Suprapubic skin (tissue), 4 donors: ENCODE measurements around the gene CFAP161. TPM values are rescaled to one million over a fixed set of nuclear protein-coding genes. Genes with fewer than 3 reads are reported as not detected.

Source experiments
- DNase-seq, 2 donors: peaks; one replicate each; pipeline ENCODE4 v3.0.0-alpha.2; 2019; ENCODE audit warnings: low spot score in 2 of 2
- H3K27ac ChIP-seq: fragments of 200-600 bp; sonication (generic); one replicate; pipeline ENCODE4 v1.5.1; 2019
- H3K27me3 ChIP-seq: fragments of 200-600 bp; sonication (generic); one replicate; pipeline ENCODE4 v1.5.1; 2019
- H3K36me3 ChIP-seq: fragments of 200-600 bp; sonication (generic); one replicate; pipeline ENCODE4 v1.5.1; 2019
- H3K4me1 ChIP-seq: fragments of 200-600 bp; sonication (generic); one replicate; pipeline ENCODE4 v1.5.1; 2019
- H3K4me3 ChIP-seq: fragments of 200-600 bp; sonication (generic); one replicate; pipeline ENCODE4 v1.5.1; 2019; ENCODE audit warnings: mild to moderate bottlenecking
- H3K9me3 ChIP-seq: fragments of 200-600 bp; sonication (generic); one replicate; pipeline ENCODE4 v1.5.1; 2019
- EP300 ChIP-seq: sonication (generic); formaldehyde crosslinking; IDR thresholded peaks from one replicate; pipeline ENCODE4 v1.6.1; 2017; ENCODE audit warnings: antibody characterized with exemption
- POLR2A ChIP-seq, 2 donors: fragments of 450-650 bp; IDR thresholded peaks; one replicate each; pipeline ENCODE4 v1.6.1; 2017; ENCODE audit warnings: antibody characterized with exemption in 2 of 2, mild to moderate bottlenecking in 2 of 2, moderate library complexity in 2 of 2
- POLR2AphosphoS5 ChIP-seq, 3 donors: sonication (generic); formaldehyde crosslinking; IDR thresholded peaks; one replicate each; pipeline ENCODE4 v1.6.1; 2017; ENCODE audit warnings: antibody characterized with exemption in 3 of 3
- WGBS: methylation state at CpG from one replicate; pipeline ENCODE4 v1.1.5; 2018; 5-methylcytosine and 5-hydroxymethylcytosine counted together
- total RNA-seq, 4 donors: library from RNA; depleted of rRNA; stranded (reverse); fragments of >200 nt; gene quantifications; one replicate each; pipeline ENCODE4 v1.1.0, GENCODE V29; 2016
- TF ChIP-seq, protein P1 (sequence below), 2 donors: fragments of 200-600 bp in 1 of 2; fragments of 450-650 bp in 1 of 2; sonication (generic) in 1 of 2; IDR thresholded peaks; one replicate each; pipeline ENCODE4 v1.5.1; 2016 to 2019; ENCODE audit warnings: antibody characterized with exemption in 2 of 2, mild to moderate bottlenecking in 1 of 2, moderate library complexity in 1 of 2

Gene CFAP161
- total RNA-seq, 4 donors from 2014 or later, result 2.3 TPM; not detected in 3

DNA sequence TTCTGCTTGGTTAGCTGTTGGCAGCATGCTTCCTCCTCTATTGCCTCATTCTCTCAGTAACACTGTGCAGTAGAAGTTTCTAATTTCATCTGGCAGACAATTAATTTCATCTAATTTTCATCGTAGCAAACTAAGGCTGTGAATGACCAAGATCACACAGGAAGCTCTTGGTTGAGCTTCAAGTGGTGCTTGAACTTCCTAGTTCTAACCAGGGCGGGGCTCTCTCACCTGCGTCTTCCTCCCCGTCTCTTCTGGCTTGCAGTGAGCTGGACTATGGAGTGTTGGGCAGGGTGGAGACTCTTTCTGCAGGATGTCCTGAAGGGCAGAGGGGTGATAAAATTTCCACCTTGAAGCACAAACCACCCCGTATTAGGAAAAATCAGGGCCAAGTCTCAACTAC lies 60.7 kb downstream of the CFAP161 start:
- no peak for TF ChIP-seq POLR2AphosphoS5 (IDR thresholded peaks at IDR 0.05)
- TF ChIP-seq POLR2A (IDR thresholded peaks at IDR 0.05), result no peak
- TF ChIP-seq, protein P1, sequence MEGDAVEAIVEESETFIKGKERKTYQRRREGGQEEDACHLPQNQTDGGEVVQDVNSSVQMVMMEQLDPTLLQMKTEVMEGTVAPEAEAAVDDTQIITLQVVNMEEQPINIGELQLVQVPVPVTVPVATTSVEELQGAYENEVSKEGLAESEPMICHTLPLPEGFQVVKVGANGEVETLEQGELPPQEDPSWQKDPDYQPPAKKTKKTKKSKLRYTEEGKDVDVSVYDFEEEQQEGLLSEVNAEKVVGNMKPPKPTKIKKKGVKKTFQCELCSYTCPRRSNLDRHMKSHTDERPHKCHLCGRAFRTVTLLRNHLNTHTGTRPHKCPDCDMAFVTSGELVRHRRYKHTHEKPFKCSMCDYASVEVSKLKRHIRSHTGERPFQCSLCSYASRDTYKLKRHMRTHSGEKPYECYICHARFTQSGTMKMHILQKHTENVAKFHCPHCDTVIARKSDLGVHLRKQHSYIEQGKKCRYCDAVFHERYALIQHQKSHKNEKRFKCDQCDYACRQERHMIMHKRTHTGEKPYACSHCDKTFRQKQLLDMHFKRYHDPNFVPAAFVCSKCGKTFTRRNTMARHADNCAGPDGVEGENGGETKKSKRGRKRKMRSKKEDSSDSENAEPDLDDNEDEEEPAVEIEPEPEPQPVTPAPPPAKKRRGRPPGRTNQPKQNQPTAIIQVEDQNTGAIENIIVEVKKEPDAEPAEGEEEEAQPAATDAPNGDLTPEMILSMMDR (IDR thresholded peaks at IDR 0.05), result no peak
- TF ChIP-seq EP300, result no peak
- Histone ChIP-seq H3K36me3 (no peaks in the 10 kb centered on the region), H3K27me3 (no peaks in the 10 kb centered on the region), H3K9me3 (no peaks in the 10 kb centered on the region), H3K4me3 (no peak overlapping the region), H3K27ac (no peak overlapping the region), H3K4me1 (peaks cover 23% of the 10 kb centered on the region)
- 68% methylated on average over 5 of the region's 5 CpGs for WGBS
- DNase-seq, result peak in 1 of 2 donors; percentile 34

DNA sequence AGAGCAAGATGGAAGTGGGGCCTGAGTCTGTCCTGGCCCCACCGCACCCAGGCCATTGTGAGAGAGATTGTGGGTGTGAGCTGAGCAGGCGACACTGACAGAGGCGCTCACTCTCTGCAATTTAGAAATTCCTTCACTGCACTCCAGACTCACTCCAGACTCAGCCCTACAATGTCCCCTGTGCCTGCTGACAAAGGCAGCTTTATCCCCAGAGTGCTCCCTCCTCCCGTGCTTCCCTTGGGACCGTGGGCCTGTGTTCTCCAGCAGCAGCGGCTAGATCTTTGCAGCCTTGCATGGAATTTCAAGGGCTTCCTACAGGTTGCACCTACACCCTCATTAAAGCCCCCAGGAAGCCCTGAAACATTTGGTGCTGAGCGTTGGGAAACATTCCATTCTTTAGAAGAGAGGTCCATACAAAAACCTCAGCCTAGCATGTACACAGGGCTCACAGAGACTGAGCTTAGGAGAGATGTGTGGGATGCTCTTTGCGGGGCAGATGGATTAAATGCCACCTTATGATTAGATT lies 61.3 kb downstream of the CFAP161 start:
- no peaks in the 10 kb centered on the region for H3K27me3 ChIP-seq
- no peak for TF ChIP-seq POLR2AphosphoS5 (IDR thresholded peaks at IDR 0.05)
- no peak for TF ChIP-seq EP300
- TF ChIP-seq, protein P1 (IDR thresholded peaks at IDR 0.05), result no peak
- no peak for TF ChIP-seq POLR2A (IDR thresholded peaks at IDR 0.05)
- peak in 1 of 2 donors; percentile 43 for DNase-seq
- H3K36me3 ChIP-seq, result no peaks in the 10 kb centered on the region
- WGBS, result 55% methylated on average over 8 of the region's 8 CpGs
- H3K4me3 ChIP-seq, result no peak overlapping the region
- H3K27ac ChIP-seq, result no peak overlapping the region
- H3K4me1 ChIP-seq, result peaks cover 20% of the 10 kb centered on the region
- H3K9me3 ChIP-seq, result no peaks in the 10 kb centered on the region

DNA sequence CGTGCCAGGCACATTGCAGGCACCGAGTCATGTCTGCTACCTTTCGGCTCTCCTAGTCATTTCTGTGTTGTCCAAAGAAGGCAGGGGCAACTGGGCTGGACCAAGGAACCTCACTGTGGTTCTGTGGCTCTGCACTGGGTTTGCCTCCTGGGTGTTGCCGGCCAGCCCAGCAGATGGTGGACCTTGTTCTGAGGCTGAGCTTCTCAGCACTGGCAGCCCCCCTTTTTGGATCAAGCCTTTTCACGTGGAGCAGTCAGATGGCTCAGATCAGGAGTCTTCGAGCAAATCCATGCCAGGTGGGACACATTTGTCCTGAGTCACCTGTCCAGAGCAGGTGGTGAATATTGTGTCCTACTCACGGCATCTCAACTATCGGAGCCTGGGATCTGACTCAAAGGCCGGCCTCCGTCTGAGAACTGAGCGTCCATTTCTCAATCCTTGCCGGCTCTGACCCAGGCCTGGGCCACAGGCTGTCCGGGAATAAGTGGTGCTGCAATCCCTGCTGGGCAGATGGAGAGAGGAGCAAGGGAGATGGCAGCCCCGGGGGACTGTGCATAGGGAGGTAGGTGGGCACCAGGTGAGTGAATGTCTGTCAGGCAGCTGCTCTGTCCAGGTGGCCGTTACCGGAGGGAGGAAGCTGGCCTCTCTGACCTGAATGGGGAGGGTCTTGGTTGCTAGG lies 62.6 kb downstream of the CFAP161 start, which contains the start of gene IL16:
IL16 (plus strand) TSS at position 304 of the 679 bp plus-strand sequence. CDS start 28,521 bp downstream, outside the sequence.
- Histone ChIP-seq H3K4me3 (no peak within 1 kb of the TSS), H3K4me1 (peaks cover 17% of the 10 kb centered on the region), H3K9me3 (no peaks in the 10 kb centered on the region), H3K27me3 (no peaks in the 10 kb centered on the region), H3K27ac (no peak within 1 kb of the TSS), H3K36me3 (no peaks in the 10 kb centered on the region)
- TF ChIP-seq POLR2AphosphoS5 (IDR thresholded peaks at IDR 0.05) (no peak), EP300 (no peak), POLR2A (IDR thresholded peaks at IDR 0.05) (no peak)
- TF ChIP-seq, protein P1 (IDR thresholded peaks at IDR 0.05), result no peak
- no peak for DNase-seq
- WGBS, result 83% methylated on average over 14 of the region's 16 CpGs

DNA sequence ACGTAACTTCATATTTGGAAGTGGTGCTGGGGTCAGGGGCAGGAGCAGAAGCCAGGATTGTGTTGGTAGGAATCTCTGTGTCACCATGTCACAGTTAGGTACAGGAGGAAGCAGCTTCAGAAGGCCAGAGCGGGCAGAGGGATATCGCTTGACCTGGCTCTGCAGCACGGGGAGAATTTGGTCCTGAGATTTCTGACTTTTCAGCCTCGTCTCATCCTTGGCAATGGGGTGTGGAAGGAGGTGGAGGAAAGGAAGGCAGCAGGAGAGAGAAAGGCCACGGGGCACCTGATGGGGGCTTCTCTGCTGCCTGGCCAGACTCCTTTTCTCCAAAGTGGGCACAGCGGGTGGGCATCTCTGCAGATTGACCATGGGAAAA lies 63.2 kb downstream of the CFAP161 start:
- peaks cover 17% of the 10 kb centered on the region for H3K4me1 ChIP-seq
- H3K4me3 ChIP-seq, result no peak overlapping the region
- H3K27ac ChIP-seq, result no peak overlapping the region
- DNase-seq, result no peak
- no peaks in the 10 kb centered on the region for H3K27me3 ChIP-seq
- H3K9me3 ChIP-seq, result no peaks in the 10 kb centered on the region
- H3K36me3 ChIP-seq, result no peaks in the 10 kb centered on the region
- 84% methylated on average over 7 of the region's 7 CpGs for WGBS
- no peak for TF ChIP-seq POLR2AphosphoS5 (IDR thresholded peaks at IDR 0.05)

DNA sequence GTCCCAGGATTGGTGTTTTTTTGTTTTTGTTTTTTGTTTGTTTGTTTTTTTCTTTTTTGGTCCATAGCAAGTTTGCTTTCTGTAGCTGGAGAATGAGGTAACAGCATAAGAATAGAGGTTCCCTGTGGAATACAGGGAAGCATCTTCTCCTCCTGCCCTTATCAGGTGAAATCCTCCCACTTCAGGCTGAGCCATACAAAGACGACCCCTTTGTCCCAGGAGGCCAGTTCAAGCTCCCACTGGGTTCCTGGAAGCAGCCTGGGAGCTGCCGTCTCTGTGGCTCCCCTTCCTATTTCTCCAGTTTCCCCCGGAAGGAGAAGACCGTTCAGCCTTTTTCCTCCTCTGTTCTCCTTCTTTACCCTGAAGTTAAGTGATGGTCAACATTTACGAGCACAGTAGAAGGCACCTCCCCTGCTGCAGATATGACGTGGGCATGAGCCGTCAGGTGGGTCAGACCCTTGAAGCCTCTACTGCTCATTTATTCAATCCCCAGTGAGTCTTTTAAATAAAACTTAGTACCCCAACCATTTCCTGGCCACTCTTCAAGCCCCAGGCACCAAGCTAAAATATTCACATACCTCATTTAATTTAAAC lies 63.7 kb downstream of the CFAP161 start:
- TF ChIP-seq POLR2A (IDR thresholded peaks at IDR 0.05), result no peak
- TF ChIP-seq, protein P1 (IDR thresholded peaks at IDR 0.05), result no peak
- no peak for TF ChIP-seq POLR2AphosphoS5 (IDR thresholded peaks at IDR 0.05)
- TF ChIP-seq EP300, result no peak
- H3K27ac ChIP-seq, result no peak overlapping the region
- no peaks in the 10 kb centered on the region for H3K36me3 ChIP-seq
- DNase-seq, result no peak
- H3K27me3 ChIP-seq, result no peaks in the 10 kb centered on the region
- H3K4me1 ChIP-seq, result peaks cover 17% of the 10 kb centered on the region
- no peak overlapping the region for H3K4me3 ChIP-seq
- no peaks in the 10 kb centered on the region for H3K9me3 ChIP-seq
- WGBS, result 84% methylated on average over 7 of the region's 7 CpGs

Other genes starting within 250 kb of the CFAP161 start
- 10 to 100 TPM; 14.1 to 38.2 (median 24.7) TPM for gene MESD, start 144.5 kb upstream of the CFAP161 start, total RNA-seq
- gene TLNRD1, start 133.3 kb upstream of the CFAP161 start, total RNA-seq, result 10 to 100 TPM in 3 of 4 donors, 1 to 10 TPM in 1; 9.4 to 16.6 (median 11.5) TPM
- 10 to 100 TPM in 2 of 4 donors, 1 to 10 TPM in 2; 8.2 to 19.9 (median 13.7) TPM for gene IL16, start 62.6 kb downstream of the CFAP161 start, total RNA-seq
- gene STARD5, start 189.9 kb downstream of the CFAP161 start, total RNA-seq, result 10 to 100 TPM; 54.6 to 88.2 (median 67.4) TPM
- under 1 TPM in 1 of 4 donors, not detected in 3; 0.16 TPM for gene TMC3, start 239.9 kb downstream of the CFAP161 start, total RNA-seq